GM12801 (cell line): ENCODE data around the gene FGB.

Source experiments
- CTCF ChIP-seq: IDR thresholded peaks from one replicate; pipeline ENCODE4 v1.5.1; 2011; ENCODE audit warnings: control low read depth; ENCODE audit not compliant: insufficient read length; ENCODE audit errors: extremely low read depth

Gene FGB

GRCh38 chr4:154602404-154603020, 39.7 kb downstream of the FGB start:
- no peak for TF ChIP-seq CTCF

GRCh38 chr4:154603033-154603943, 40.5 kb downstream of the FGB start:
- TF ChIP-seq CTCF: no peak

- TF ChIP-seq CTCF: no peak
These were observed 41.9 kb downstream of the FGB start for GRCh38 chr4:154604696-154605200.

- no peak for TF ChIP-seq CTCF
These were observed 44.2 kb downstream of the FGB start for GRCh38 chr4:154606728-154607723.

GRCh38 chr4:154608361-154609252, 45.8 kb downstream of the FGB start:
- no peak for TF ChIP-seq CTCF

GRCh38 chr4:154609532-154609931, 46.7 kb downstream of the FGB start:
- TF ChIP-seq CTCF: no peak
